ENCODE data around the gene EFHC1.
A peak's percentile ranks its signal among the peaks of the same experiment; 100 is the strongest.

The EFHC1 gene

GRCh38 chr6:52392944-52393343, 27.2 kb upstream of the EFHC1 start (continued):
- TF ChIP-seq GLIS3 (CRISPR knock-in tag; IDR thresholded peaks at IDR 0.05) (no peak), PPARA (CRISPR knock-in tag; IDR thresholded peaks at IDR 0.05; ENCODE audit: borderline replicate concordance) (no peak), ISL1 (CRISPR knock-in tag; IDR thresholded peaks at IDR 0.05) (no peak)

DNA sequence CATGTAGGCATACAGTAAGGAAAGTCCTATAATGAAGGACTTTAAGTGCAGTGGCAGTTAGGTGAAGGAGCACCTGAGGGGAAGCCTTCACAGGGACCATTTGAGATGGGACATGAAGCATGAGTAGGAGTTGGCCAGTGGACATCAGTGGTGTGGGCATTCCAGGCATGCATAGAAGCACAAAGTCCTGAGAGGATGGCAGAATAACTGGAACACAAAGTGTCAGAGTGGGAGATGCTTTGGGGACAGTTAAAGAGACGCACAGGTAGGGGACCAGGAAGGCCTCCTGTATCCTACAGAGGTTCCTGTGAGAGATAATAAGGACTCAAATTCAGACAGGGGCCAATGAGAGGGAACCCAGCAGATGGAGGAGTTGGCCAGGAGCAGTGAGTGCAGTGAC, 26.4 kb upstream of the EFHC1 start:
- ATAC-seq = no peak
- TF ChIP-seq BACH2 (CRISPR knock-in tag; IDR thresholded peaks at IDR 0.05; ENCODE audit: borderline replicate concordance) (no peak), ZFP3 (CRISPR knock-in tag; IDR thresholded peaks at IDR 0.05) (peak; percentile 63; the same call in 1 of the 2 replicates)

DNA sequence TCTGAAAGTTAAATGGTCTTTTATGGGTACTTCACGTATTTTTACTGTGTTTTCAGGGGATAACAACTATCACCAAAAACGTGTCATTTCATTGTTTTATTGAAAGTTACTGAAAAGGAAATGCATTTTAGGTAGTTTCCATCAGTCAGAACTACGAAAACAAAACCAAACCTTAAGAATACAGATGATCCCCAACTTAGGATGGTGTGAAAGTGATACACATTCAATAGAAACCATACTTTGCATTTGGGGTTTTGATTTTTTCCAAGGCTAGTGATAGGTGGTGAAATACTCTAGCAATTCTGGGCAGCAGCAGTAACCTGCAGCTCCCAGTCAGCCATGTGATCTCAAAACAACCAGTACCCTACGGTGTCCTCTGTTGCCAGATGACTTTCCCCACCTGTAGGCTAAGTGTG, 25.9 kb upstream of the EFHC1 start:
- TF ChIP-seq BACH2 (CRISPR knock-in tag; IDR thresholded peaks at IDR 0.05; ENCODE audit: borderline replicate concordance) = no peak
- TF ChIP-seq ISL1 (CRISPR knock-in tag; IDR thresholded peaks at IDR 0.05) = no peak
- no peak for TF ChIP-seq ZFP30 (CRISPR knock-in tag; IDR thresholded peaks at IDR 0.05)
- ATAC-seq = no peak

GRCh38 chr6:52395969-52396368, 24.2 kb upstream of the EFHC1 start:
- TF ChIP-seq, protein P1, sequence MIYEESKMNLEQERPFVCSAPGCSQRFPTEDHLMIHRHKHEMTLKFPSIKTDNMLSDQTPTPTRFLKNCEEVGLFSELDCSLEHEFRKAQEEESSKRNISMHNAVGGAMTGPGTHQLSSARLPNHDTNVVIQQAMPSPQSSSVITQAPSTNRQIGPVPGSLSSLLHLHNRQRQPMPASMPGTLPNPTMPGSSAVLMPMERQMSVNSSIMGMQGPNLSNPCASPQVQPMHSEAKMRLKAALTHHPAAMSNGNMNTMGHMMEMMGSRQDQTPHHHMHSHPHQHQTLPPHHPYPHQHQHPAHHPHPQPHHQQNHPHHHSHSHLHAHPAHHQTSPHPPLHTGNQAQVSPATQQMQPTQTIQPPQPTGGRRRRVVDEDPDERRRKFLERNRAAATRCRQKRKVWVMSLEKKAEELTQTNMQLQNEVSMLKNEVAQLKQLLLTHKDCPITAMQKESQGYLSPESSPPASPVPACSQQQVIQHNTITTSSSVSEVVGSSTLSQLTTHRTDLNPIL (CRISPR knock-in tag; IDR thresholded peaks at IDR 0.05; ENCODE audit: low read depth) = no peak
- TF ChIP-seq ZC3H10 (CRISPR knock-in tag; IDR thresholded peaks at IDR 0.05) (no peak), GLIS3 (CRISPR knock-in tag; IDR thresholded peaks at IDR 0.05) (no peak), CSDC2 (CRISPR knock-in tag; IDR thresholded peaks at IDR 0.05) (no peak), RARB (CRISPR knock-in tag; IDR thresholded peaks at IDR 0.05) (no peak), ZNF565 (CRISPR knock-in tag; conservative IDR thresholded peaks at IDR 0.05; ENCODE audit: low read depth) (no peak)
- TF ChIP-seq, protein P2, sequence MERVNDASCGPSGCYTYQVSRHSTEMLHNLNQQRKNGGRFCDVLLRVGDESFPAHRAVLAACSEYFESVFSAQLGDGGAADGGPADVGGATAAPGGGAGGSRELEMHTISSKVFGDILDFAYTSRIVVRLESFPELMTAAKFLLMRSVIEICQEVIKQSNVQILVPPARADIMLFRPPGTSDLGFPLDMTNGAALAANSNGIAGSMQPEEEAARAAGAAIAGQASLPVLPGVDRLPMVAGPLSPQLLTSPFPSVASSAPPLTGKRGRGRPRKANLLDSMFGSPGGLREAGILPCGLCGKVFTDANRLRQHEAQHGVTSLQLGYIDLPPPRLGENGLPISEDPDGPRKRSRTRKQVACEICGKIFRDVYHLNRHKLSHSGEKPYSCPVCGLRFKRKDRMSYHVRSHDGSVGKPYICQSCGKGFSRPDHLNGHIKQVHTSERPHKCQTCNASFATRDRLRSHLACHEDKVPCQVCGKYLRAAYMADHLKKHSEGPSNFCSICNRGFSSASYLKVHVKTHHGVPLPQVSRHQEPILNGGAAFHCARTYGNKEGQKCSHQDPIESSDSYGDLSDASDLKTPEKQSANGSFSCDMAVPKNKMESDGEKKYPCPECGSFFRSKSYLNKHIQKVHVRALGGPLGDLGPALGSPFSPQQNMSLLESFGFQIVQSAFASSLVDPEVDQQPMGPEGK (CRISPR knock-in tag; IDR thresholded peaks at IDR 0.05; ENCODE audit: borderline replicate concordance) = no peak
- ATAC-seq = no peak

- ATAC-seq = peak; percentile 90
- TF ChIP-seq POU6F1 (CRISPR knock-in tag; IDR thresholded peaks at IDR 0.05; ENCODE audit: borderline replicate concordance, low read depth) (no peak), RARB (CRISPR knock-in tag; IDR thresholded peaks at IDR 0.05) (no peak), TCF4 (CRISPR knock-in tag; IDR thresholded peaks at IDR 0.05; ENCODE audit: borderline replicate concordance) (no peak), ZC3H10 (CRISPR knock-in tag; IDR thresholded peaks at IDR 0.05) (no peak), ZNF8 (CRISPR knock-in tag; IDR thresholded peaks at IDR 0.05) (no peak), ZNF565 (CRISPR knock-in tag; conservative IDR thresholded peaks at IDR 0.05; ENCODE audit: low read depth) (no peak), ARNTL (CRISPR knock-in tag; IDR thresholded peaks at IDR 0.05; ENCODE audit: borderline replicate concordance, low read depth) (no peak)
These were observed 20.4 kb upstream of the EFHC1 start for GRCh38 chr6:52399511-52400312.

GRCh38 chr6:52400313-52401041, 19.7 kb upstream of the EFHC1 start:
- ATAC-seq = no peak
- TF ChIP-seq BACH2 (CRISPR knock-in tag; IDR thresholded peaks at IDR 0.05; ENCODE audit: borderline replicate concordance) (no peak), ISL1 (CRISPR knock-in tag; IDR thresholded peaks at IDR 0.05) (no peak), TSHZ2 (CRISPR knock-in tag; IDR thresholded peaks at IDR 0.05) (no peak), ZFP3 (CRISPR knock-in tag; IDR thresholded peaks at IDR 0.05) (no peak), TCF4 (CRISPR knock-in tag; IDR thresholded peaks at IDR 0.05; ENCODE audit: borderline replicate concordance) (no peak), OSR1 (CRISPR knock-in tag; IDR thresholded peaks at IDR 0.05) (no peak), ZNF8 (CRISPR knock-in tag; IDR thresholded peaks at IDR 0.05) (no peak), GLIS3 (CRISPR knock-in tag; IDR thresholded peaks at IDR 0.05) (no peak)
- TF ChIP-seq, protein P3, sequence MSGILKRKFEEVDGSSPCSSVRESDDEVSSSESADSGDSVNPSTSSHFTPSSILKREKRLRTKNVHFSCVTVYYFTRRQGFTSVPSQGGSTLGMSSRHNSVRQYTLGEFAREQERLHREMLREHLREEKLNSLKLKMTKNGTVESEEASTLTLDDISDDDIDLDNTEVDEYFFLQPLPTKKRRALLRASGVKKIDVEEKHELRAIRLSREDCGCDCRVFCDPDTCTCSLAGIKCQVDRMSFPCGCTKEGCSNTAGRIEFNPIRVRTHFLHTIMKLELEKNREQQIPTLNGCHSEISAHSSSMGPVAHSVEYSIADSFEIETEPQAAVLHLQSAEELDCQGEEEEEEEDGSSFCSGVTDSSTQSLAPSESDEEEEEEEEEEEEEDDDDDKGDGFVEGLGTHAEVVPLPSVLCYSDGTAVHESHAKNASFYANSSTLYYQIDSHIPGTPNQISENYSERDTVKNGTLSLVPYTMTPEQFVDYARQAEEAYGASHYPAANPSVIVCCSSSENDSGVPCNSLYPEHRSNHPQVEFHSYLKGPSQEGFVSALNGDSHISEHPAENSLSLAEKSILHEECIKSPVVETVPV (CRISPR knock-in tag; IDR thresholded peaks at IDR 0.05) = no peak
- TF ChIP-seq, protein P2 (CRISPR knock-in tag; IDR thresholded peaks at IDR 0.05; ENCODE audit: borderline replicate concordance) = no peak
